GM19468 (cell line): ENCODE measurements around the gene ZDHHC12.
"Not testable (repeated sequence)": the region's sequence is repeated elsewhere in the genome, so short reads cannot be mapped to it uniquely, and the experiment has no call there.

Source experiments
- ATAC-seq: cut with Tn5 transposase; IDR thresholded peaks from one replicate; pipeline ENCODE4 v1.9.1; 2021; ENCODE audit warnings: mild to moderate bottlenecking, moderate library complexity, moderate number of reproducible peaks; ENCODE audit not compliant: unreplicated experiment; ENCODE audit errors: extremely low read depth

Gene ZDHHC12

GRCh38 chr9:128713941-128714573, 9.9 kb downstream of the ZDHHC12 start:
- no peak for ATAC-seq

GRCh38 chr9:128713411-128713780, 10.5 kb downstream of the ZDHHC12 start:
- no peak for ATAC-seq

GRCh38 chr9:128712451-128713410, 11.2 kb downstream of the ZDHHC12 start:
- ATAC-seq, result no peak

GRCh38 chr9:128707446-128707845, 16.5 kb downstream of the ZDHHC12 start:
- ATAC-seq, result no peak

- no peak for ATAC-seq
Measured at GRCh38 chr9:128706671-128707381, 17.1 kb downstream of the ZDHHC12 start.

GRCh38 chr9:128706045-128706444, 17.9 kb downstream of the ZDHHC12 start:
- no peak for ATAC-seq

GRCh38 chr9:128705051-128705965, 18.6 kb downstream of the ZDHHC12 start:
- no peak for ATAC-seq

GRCh38 chr9:128704356-128704670, 19.6 kb downstream of the ZDHHC12 start:
- ATAC-seq, result no peak

- no peak for ATAC-seq
Measured at GRCh38 chr9:128703616-128704355, 20.1 kb downstream of the ZDHHC12 start.

- ATAC-seq, result no peak
Measured at GRCh38 chr9:128702949-128703615, 20.8 kb downstream of the ZDHHC12 start.

GRCh38 chr9:128702445-128702948, 21.4 kb downstream of the ZDHHC12 start, which contains the start of gene PKN3:
PKN3 (plus strand) TSS chr9:128702503; CDS start chr9:128702916, 413 bp downstream.
- peak; percentile 42 for ATAC-seq

- no peak for ATAC-seq
Measured at GRCh38 chr9:128701227-128701854, 22.6 kb downstream of the ZDHHC12 start.

- ATAC-seq, result not testable (repeated sequence)
Measured at GRCh38 chr9:128699096-128699795, 24.7 kb downstream of the ZDHHC12 start.

- ATAC-seq, result no peak
Measured at GRCh38 chr9:128696923-128697707, 26.8 kb downstream of the ZDHHC12 start.

- no peak for ATAC-seq
Measured at GRCh38 chr9:128694344-128694743, 29.6 kb downstream of the ZDHHC12 start.

GRCh38 chr9:128693738-128694137, 30.2 kb downstream of the ZDHHC12 start:
- not testable (repeated sequence) for ATAC-seq

- no peak for ATAC-seq
Measured at GRCh38 chr9:128690684-128691034, 33.3 kb downstream of the ZDHHC12 start.
